GM21447 (cell line): ENCODE data around the gene SGMS1.
A peak's percentile ranks its signal among the peaks of the same experiment; 100 is the strongest.
"Not testable (repeated sequence)": the region's sequence is repeated elsewhere in the genome, so short reads cannot be mapped to it uniquely, and the experiment has no call there.

ENCODE experiments used
- ATAC-seq: cut with Tn5 transposase; IDR thresholded peaks from one replicate; pipeline ENCODE4 v1.9.1; 2021; ENCODE audit not compliant: unreplicated experiment

Gene SGMS1

DNA sequence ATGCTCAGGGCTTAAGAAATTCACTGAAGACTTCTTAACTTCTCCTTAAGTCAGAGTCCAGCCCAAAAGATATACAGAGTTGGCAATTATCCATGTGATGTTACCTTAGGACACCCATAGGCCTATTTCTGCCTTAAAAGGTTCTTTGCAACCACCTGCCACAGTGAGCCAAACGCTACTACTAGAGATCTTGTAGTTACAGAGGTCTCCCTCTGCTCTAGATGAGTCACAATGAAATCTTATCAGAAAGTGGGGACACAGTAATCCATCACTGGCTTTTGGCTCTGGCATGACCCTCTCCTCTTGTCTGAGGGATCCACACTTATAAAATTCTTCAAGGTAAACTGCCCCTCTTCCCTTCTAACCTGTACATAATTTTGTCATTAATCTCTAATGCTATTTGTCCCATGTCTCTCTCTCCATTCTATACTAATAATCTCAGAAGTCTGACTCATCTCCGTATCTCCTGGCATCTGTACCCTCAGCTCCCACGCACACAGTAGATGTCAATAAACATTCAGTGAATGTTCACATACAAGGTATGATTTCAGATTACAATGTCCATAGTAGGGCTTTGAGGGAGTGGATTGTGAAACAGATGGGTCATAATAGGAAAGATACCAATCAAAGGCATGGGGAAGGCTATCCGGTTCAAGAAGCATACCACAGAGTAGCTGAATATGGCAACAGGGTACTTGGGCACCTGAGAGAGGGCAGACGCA, 112.1 kb downstream of the SGMS1 start:
- peak; percentile 18 for ATAC-seq

DNA sequence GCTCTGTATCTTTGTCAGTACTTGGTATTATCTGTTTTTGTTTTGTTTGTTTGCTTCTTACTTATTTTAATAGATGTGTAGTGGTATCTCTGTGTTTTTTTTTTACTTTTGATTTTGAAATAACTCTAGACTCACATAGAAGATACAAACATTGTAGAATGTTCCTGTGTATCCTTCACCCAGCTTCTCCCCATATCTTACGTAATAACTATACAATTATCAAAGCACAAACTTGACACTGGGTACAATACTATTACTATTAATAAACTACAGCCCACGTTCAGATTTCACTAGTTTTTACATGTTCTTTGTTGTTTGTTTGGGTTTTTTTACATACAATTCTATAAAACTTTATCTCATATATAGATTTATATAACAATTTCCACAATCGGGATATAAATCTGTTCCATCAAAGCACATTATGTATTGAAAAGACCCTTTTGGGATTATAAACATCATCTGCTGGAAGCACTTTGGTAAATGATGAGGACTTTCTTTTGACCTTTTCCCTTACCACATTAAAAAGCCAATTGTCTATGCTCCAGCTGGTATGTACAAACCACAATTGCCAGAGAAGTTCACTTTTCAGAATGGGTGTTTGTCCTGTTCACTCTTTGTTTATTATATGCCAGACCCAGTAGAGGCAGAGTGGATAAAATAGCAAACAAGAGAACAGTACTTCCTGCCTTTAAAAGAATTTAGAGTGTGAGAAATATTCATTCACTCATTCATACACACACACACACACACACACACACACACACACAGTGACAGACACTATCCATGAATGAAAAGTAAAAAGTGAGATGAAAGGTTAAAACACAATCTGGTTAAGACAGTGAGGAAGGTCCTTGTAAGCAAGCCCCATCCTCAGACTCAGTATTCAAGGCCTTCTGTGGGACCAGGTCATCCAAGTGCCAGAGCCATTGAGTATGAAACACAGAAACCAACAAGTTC, 113.0 kb downstream of the SGMS1 start:
- ATAC-seq, result no peak

DNA sequence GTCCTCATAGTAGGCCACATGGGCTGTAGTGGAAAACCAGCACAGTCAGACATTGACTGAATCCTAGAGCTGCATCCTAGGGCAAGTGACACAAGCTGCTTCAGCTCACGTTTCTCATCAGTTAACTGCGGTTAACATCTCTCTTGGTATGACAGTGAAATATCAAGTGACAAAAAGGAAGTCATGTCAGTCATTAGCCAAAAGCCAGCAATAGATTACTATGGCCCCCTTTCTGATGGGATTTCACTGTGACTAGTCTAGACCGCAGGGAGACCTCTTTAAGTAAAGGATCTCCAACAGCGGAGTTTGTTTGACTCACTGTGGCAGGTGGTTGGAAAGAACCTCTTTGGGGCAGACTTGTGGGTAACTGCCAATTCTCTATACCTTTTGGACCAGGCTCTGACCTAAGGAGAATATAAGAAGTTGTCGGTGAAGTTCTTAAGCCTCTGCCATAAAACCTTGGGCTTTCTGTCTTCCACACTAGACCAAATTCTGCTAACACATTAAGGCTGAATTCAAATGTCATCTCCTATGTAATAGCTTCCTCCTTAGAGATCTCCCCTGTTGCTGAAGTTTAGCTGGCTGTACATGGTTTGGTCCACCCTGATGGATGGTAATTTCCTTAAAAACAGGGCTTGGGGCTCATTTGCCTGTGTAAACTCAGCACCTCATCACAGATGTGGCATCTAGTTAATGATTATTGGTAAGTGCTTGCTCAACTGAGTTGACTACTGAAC, 115.3 kb downstream of the SGMS1 start:
- peak; percentile 59 for ATAC-seq

DNA sequence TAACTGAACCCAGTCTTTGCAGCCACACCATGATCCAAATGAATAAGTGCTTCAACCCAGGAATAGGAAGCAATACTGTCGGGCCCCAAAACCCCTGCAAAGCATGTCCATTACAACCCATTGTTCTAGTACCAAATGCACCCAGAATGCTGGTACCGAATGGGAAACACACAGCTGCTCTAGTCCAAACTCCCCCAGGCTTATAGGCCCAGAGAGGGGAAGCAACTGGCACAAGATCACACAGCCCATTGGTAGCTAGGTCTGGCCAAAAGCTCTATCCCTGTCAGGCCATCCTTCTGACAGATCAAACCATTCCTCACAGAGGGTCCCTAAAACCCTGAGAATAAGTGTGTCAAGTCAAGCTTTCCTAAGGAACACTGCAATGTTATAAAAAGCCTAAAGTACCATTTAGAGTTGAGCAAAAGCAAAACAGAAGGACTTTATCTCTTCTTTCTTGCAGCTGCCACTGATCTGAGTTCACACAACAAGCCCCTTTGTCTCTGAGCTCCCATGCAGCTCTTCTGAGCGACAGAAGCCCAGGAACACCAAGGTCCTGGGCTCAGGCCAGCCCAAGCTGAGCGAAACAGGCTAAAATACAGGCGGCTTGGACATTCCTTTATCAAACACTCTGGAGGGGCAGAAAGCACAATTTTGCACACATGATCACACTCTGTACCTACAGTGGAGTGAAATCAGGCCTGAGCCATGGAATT, 116.7 kb downstream of the SGMS1 start:
- ATAC-seq, result no peak

- no peak for ATAC-seq
Observed at GRCh38 chr10:50504389-50504788, 119.4 kb downstream of the SGMS1 start.

DNA sequence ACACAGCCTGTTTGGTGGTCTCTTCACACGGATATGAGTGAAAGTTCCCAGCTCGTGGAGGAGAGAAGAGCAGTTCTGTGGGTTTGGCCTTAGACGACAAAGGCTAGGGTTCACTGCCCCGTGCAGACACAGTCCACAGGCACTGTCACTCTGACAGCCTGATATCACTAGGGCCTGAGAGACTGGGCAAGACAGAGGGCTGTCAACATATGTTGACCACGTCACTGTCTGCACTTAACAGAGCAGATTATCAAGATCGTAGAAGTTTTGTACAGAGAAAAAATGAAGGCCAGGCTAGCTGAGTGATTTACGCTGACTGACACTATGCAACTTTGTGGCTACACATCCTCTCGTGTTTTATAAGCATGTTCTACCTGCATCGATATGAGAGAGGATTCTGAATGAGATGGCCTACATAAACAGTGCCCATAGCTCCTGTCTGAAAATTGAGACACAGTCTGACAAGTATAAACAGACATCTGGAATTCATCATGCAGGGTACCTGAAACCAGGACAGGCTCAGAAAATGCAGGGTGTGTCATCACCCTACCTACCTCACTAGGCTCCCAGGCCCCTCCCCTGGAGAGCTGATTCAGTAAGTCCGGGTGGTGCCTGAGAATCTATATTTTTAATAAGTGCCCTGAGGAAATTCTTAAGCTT, 120.0 kb downstream of the SGMS1 start:
- ATAC-seq, result no peak

DNA sequence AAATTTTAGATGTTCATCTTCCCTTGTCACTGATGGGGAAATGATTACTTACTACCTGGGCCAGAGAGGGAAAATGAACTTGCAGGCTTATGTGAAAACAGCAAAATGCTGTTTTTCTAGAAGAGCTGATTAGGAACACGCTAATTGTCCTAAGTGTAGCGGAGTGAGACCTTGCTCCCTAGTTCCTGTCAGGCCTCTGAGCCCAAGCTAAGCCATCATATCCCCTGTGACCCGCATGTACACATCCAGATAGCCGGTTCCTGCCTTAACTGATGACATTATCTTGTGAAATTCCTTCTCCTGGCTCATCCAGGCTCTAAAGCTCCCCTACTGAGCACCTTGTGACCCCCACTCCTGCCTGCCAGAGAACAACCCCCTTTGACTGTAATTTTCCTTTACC, 120.6 kb downstream of the SGMS1 start:
- ATAC-seq, result not testable (repeated sequence)

GRCh38 chr10:50501924-50502452, 121.8 kb downstream of the SGMS1 start:
- peak; percentile 45 for ATAC-seq

DNA sequence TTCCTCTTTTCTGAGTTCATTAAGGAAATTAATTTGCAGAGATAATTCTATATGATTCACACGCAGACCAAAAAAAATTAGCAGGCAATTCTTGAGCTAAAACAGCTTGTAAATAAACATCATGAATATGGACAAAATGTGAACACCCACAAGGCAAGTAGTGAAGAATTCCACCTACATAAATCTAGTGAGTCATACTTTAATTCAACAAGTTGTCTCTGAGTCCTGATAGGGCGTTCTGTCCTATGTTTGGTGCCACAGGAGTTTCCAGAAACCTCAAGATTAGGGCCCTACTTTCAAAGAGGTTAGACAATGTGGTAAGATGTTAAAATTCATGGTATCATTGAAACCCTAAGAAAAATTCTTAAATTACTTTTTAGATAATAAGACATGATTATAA, 122.3 kb downstream of the SGMS1 start:
- ATAC-seq, result no peak

GRCh38 chr10:50498465-50498864, 125.3 kb downstream of the SGMS1 start:
- no peak for ATAC-seq

DNA sequence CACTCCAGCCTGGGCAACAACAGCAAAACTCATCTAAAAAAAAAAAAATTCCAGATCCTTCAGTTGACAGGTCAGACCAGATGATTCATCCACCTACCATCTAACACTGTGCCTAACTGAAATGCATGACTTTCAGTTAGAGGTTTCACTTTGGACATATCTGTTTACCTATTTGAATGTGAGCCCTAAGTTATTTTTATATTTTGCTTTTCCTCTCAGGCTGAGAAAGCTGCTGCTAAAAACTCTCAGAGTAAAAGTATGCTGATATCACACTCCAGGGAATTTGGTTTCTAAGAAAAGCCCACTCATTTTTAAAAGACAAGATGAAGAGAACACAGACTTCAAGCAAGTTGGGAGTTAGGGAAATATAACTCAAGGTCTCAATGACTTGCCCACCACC, 126.0 kb downstream of the SGMS1 start:
- ATAC-seq, result peak; percentile 91

GRCh38 chr10:50496228-50496627, 127.5 kb downstream of the SGMS1 start:
- ATAC-seq, result no peak

DNA sequence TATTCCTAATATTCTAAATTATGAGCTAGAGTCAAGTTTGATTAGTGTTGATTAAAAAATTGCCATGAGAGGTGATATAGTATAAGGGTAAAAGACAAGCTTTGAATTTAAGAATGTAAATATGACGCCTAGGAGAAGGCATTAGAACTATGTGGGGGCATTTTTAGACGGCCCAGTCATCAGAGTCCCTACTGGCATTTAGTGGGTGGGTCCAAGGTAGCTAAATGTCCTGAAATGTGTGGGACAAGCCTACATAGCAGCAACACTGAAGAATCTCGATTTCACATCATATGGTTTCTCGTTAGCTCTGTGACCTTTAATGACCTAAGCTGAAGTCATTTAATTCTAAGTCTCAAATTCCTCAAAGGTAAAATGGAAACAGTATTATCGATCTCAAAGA, 133.5 kb downstream of the SGMS1 start:
- ATAC-seq, result no peak

DNA sequence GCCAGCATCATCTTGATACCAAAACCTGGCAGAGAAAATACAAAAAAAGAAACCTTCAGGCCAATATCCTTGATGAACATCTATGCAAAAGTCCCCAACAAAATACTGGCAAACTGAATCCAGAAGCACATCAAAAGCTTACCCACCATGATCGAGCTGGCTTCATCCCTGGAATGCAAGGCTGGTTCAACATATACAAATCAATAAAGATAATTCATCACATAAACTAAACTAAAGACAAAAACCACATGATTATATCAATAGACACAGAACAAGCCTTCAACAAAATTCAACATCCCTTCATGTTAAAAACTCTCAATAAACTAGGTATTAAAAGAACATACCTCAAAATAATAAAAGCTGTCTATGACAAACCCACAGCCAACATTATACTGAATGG, 139.2 kb downstream of the SGMS1 start:
- not testable (repeated sequence) for ATAC-seq

- peak; percentile 43 for ATAC-seq
Observed at GRCh38 chr10:50480054-50481007, 143.4 kb downstream of the SGMS1 start.

DNA sequence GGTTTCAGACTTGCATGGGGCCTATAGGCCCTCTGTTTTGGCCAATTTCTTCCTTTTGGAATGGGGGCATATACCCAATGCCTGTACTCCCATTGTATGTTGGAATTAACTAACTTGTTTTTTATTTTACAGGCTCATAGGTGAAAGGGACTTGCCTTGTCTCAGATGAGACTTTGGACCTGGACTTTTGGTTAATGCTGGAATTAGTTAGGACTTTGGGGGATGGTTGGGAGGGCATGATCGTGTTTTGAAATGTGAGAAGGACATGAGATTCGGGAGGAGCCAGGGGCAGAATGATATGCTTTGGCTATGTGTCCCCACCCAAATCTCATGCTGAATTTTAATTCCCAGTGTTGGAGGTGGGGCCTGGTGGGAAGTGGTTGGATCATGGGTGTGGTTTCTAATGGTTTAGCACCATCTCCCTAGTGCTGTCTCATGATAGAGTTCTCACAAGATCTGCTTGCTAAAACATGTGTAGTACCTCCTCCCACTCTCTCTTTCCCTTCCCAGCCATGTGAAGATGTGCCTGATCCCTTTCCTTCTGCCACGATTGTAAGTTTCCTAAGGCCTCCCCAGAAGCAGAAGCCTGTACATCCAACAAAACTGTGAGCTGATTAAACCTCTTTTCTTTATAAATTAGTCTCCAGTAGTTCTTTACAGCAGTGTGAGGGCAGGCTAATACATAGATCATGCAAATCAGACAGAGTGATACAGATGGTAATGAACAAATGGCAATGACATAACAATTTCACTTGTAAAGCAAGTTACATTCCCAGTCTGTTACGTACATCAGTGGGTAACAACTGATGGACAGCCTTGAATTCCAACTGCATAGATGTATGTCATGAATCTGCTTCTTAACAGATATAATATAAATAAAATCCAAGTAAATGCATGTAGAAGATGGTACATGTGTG, 146.2 kb downstream of the SGMS1 start:
- no peak for ATAC-seq

DNA sequence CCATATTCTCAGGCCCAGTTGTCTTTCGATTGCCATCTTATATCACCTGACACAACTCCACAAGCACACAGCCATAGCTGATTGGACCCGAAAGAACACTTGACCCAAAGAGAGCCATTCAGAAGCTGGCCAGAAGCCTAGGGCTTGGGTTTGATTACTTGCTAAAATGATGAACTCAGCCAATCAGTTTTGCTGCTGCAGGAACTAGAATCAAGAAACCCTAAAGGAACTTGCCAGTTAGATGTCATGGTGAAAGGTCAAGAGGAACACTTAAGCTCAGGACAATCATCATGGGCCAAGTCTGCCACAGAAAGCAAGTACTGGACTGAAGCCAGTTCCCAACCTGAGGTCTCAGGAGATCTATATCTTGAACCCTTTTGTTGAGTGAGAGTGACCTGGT, 150.0 kb downstream of the SGMS1 start:
- no peak for ATAC-seq

GRCh38 chr10:50472914-50473313, 150.8 kb downstream of the SGMS1 start:
- ATAC-seq, result no peak
